HG03135 (cell line): ENCODE measurements around the gene ZNF318.
"Not testable (repeated sequence)": the region's sequence is repeated elsewhere in the genome, so short reads cannot be mapped to it uniquely, and the experiment has no call there.

Experiments used
- ATAC-seq: cut with Tn5 transposase; IDR thresholded peaks from one replicate; pipeline ENCODE4 v1.9.1; 2021; ENCODE audit warnings: mild to moderate bottlenecking, moderate library complexity; ENCODE audit not compliant: unreplicated experiment

The ZNF318 gene

DNA sequence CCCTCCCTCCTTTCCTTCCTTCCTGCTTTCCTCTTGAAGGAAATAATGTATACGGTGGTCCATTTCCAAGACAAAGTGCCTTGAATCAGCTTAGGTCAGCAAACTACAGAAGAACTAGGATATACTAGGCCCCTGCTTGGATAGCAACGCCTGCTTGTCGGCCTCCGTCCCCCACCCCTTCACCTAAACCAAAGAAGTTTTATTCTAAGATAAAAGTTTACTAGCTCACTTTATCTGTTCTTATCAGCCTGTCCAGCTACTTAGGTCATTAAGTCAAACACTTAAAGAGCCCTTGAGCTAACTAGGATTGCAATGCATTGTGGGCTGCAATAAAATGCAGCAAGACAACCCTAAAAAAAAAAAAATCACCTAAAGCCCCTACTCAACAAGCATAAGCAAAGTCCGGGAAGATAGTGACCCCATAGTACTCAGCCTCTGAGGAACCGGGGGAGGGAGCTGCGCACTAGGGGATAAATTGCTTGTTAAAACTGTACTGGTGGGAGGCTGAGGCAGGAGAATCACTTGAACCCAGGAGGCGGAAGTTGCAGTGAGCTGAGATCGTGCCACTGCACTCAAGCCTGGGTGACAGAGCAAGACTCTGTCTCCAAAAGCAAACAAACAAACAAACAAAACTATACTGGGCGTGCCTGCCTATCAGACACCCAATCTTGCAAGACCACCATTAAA lies 21.4 kb upstream of the ZNF318 start:
- ATAC-seq = not testable (repeated sequence)

DNA sequence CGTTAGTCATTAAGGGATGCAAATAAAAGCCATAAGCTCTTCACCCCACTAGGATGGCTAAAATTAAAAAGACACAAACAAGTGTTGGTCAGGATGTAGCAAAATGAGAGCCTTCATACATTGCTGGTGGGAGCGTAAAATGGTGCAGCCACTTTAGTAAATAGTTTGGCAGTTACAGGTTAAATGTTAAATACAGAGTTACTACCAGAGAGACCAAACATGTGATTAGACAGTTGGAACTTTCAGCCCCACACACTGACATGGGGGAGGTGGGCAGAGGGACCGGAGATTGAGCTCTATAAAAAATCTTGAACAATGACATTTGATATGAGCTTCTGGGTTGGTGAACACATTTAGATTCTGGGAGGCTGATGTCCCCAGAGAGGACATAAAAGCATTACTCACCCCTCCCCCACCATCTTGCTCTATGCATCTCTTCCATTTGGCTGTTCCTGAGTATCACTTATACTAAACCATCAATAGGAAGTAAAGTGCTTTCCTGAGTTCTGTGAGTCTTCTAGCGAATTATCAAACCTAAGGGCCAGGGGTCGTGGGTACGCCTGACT lies 20.4 kb upstream of the ZNF318 start:
- ATAC-seq = no peak

DNA sequence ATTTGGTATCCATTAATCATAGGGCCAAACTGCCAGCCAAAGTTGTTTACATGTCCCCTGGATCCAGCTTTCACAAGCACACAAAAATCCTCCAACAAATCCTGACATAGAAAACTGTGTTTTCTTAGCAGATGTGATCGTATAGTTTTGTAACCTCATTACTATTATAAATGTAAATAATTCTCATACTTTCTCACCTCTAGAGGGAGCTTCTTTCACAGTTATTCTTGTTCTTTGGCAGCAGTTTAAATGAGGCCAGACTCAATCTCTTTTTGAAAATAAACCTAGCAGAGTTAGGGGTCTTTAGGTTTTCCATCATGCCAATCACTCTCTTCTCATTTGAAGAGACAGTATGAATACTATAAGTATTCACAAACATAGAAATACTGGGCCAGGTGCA lies 17.0 kb upstream of the ZNF318 start:
- no peak for ATAC-seq

DNA sequence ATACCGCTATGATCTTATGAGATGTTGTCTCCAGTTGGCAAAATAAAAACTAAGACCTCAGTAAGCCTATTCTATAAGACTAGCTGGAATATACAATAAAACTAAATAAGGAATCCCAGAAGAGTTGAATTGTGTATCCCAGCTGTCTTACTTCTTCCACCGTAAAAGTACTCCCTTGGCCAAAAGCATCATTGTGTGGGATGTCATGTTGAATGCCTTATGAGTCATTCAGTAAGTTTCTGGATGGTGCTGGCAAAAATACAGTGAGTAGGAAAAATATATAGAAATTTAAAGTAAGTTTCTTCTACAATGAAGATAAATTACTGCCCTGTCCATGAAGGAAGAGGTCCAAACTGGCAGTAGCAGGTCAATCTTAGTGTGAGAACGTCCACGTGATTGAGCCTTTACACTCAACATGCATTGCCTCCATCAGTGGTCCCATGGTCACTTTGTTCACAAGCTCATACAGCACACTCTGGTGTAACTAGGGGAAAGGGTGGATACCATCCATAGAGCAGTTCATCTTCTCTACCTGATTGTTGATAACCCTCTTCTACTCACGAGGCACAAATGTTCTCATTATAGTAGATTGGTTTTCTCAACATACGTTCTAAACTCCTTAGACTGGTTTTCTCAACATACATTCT lies 13.7 kb upstream of the ZNF318 start:
- ATAC-seq = no peak

DNA sequence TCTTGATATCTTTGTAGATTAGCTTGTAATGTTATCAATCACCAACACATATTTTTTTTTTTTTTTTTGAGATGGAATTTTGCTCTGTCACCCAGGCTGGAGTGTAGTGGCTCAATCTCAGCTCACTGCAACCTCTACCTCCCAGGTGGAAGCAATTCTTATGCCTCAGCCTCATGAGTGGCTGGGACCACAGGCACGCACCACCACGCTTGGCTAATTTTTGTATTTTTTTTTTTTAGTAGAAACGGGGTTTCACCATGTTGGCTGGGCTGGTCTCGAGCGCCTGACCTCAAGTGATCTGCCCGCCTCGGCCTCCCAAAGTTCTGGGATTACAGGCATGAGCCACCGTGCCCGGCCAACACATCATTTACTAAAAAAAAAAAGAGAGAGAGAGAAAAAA lies 11.4 kb upstream of the ZNF318 start:
- ATAC-seq = not testable (repeated sequence)

DNA sequence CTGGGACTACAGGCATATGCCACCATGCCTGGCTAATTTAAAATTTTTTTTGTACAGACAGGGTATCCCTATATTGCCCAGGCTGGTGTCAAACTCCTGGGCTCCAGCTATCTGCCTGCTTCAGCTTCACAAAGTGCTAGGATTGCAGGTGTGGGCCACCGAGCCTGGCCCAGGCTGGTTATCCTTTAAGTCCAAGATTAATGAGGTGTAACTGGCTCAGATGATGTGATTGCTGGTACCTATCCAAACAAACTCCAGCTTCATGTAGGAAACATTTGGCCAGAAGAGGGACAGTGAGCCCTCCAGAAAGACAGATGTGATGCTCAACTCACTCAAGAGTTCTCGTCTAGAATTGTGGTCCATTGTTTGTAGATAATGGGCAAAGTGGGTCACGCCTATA lies 9.2 kb upstream of the ZNF318 start:
- no peak for ATAC-seq

DNA sequence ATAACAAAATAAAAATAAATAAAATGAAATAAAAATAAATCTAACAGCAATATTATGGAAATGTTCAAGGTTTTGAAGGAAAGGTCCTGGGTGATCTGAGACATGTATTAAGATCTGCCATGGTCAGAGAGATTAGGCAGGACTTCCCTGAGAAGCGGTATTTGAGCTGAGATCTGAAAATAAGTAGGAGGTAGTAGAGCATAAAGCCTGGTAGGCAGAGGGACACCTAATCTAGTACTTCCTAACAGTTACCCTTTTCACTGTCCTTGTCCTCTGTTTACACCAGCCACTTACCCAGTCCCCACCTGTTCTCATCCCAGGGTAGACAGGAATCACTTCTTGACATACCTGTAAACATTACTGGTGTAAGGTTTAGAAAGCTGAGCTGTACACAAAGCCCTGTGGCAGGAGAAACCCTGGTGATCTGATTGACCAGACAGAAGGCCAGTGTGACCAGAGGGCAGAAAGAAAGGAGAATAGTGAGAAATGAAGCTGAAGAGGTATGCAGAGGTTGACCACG lies 8.3 kb upstream of the ZNF318 start:
- ATAC-seq = no peak

DNA sequence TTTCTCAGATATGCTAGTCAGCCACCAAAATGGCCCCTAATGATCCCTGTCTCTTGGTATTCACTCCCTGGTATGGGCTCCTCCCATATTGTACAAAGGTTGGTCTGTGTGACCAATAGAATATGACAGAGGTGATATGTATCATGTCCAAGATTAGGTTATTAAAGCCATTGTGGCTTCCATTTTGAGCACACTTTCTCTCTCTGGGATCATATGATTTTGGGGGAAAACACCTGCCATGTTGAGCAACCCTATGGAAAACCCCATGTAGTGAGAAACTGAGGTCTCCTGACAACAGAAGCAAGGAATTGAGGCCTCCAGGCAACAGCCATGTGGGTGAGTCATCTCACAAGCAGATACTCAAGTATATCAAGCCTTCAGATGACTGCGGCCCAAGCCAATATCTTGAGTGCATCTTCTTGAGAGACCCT lies 7.1 kb upstream of the ZNF318 start:
- ATAC-seq = no peak

DNA sequence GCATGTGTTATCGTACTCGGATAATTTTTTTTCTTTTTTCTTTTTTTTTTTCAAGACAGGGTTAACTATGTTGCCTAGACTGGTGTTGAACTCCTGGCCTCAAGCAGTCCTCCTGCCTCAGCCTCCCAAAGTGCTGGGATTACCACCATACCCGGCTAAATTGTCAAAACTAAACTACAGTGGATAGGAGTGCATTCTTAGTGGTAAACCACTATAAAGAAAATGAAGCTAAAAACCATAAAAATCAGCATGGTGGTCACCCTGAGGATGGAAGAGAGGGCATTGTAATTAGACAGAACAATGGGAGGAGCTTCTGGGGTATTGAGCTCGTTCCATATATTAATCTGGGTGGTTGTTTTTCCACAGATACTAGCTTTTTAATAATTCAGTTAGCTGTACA lies 6.2 kb upstream of the ZNF318 start:
- no peak for ATAC-seq

DNA sequence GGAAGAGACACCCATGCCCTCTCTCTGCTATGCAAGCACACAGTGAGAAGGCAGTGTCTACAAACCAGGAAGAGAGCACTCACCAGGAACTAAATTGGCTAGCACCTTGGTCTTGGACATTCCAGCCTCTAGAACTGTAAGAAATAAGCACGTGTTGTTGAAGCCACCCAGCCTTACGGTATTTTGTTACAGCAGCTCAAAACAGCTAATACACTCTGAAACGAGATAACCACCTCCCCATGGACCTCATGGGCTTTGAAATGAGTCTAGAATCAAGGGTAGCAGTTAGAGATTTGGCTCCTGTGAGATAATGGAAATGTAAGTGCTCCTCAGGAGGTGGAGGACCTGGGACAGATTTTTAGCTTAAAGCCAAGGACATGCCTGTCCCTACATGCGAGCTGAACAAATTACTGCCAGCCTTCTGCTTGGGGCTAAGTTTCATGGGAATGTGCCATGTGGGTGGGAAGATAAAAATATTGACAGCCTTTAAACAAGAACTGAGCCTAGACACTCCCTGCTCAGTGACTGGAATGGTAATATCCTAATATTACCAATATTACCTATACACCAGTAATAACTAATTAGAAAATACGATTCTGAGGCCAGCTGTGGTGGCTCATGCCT lies 3.9 kb upstream of the ZNF318 start:
- ATAC-seq = no peak

DNA sequence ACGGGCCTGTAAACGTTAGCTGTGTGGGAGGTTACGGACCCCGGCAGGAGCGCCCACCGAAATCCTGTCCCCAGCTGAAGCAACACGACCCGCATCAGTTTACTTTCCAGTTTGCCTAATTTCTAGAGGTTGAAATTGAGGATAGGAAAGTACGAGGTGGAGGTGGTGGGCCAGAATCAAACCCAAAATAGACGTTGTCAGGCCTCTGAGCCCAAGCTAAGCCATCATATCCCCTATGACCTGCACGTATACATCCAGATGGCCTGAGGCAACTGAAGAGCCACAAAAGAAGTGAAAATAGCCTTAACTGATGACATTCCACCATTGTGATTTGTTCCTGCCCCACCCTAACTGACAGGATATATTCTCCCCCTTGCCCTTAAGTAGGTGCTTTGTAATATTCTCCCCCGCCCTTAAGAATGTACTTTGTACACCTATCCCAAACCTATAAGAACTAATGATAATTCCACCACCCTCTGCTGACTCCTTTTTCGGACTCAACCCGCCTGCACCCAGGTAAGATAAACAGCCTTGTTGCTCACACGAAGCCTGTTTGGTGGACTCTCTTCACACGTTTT lies 645 bp upstream of the ZNF318 start:
- peak; percentile 7 for ATAC-seq

DNA sequence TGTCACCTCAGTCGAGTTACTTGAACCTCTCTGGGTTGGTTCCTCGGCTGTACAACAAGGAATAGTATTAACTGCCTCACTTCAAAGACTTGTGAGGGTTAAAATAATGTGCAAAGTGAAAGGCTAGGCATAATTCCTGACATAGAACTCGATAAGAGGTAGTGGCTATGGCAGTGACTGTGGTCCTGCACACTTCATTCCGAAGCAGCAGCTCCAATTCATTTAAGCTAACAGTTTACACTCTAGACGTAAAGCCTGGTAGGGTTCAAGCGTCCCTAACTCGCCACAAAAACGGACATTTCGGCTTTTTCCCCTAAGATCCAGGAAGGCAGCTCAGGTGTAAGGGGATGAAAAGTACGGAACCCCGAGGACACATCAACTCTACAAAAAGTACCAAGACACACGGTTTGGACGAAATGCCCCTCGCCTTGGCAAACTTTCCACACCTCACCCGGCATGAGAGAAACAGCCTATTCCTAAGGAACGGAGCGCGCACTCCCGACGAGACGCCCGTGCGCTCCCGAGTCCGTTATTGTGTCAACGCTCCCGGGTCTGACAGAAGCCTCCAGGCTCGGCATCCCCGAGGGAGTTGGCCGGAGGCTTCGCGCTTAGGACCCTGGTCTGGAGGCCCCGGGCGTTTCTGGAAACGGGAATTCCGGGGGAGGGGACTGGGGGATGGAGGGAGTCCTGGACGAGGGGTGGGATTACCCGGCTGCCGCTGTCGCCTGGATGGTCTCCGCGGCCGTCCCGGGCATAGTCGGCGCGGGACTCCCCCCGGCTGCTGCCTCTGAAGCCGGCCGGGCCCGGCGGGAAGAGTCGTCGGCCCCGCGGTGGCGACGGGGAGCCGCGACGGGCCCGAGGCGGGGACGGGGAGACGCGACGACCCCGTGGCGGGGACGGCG lies 937 bp downstream of the ZNF318 start:
- no peak for ATAC-seq

DNA sequence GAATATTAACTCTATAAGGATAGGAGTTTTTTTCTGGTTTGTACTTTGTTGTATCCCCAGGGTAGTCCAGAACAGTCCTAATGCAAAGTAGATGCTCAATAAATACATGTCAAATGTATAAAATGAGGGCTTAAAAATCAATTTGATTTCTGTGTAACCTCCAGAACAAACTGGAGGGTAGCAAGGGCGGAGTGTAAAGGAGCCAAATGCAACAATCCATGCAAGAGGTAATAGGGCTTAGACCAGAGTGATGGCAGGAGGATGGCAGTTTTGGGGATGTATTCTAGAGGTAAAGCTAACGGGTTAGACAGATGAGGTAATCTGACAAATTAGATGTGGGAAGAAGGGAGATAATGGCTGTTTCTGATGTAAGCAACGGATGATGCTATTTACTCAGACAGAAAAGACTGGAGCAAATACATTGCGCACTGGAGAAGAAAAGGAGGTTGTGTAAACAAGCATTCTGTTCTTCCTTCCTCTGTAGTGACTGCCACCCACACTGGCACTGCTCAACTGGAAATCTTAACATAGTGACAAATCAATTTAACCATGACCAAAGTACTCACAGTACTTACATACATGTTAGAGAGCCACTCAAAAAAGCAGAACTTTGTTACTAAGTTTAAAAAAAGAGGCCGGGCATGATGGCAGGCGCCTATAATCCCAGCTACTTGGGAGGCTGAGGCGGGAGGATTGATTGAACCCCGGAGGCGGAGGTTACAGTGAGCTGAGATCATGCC lies 2.0 kb downstream of the ZNF318 start:
- no peak for ATAC-seq

DNA sequence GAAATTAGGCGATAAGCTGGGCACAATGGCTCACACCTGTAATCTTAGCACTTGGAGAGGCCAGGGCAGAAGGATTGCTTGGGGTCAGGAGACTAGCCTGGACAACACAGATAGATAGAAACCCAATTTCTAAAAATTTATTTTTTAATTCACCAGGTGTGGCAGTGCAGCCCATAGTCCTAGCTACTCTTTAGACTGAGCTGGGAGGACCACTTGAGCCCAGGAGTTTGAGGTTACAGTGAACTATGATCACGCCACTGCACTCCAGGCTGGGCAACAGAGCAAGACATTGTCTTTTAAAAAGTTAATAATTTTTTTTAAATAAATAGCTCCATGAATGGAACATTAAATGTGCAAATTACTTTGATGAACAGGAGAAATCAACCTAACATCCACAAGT lies 8.2 kb downstream of the ZNF318 start:
- ATAC-seq = no peak

DNA sequence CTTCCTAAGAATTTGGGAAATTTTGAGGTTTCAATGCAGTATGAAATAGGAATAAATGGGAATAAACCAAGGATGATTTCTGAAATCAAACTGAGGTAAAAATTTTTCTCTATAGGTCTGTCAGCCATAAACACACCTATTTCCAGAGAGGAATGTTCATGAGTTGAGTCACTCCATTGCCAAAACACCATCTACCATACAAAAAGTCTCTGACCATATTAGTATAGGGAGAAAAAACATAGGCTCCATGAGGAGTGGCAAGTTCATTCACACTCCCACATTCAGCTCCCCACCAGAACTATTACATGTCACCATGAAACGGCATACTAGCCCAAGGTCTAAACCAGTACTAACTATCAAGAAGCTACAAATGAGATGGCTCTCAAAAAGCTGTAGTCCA lies 9.6 kb downstream of the ZNF318 start:
- ATAC-seq = no peak

DNA sequence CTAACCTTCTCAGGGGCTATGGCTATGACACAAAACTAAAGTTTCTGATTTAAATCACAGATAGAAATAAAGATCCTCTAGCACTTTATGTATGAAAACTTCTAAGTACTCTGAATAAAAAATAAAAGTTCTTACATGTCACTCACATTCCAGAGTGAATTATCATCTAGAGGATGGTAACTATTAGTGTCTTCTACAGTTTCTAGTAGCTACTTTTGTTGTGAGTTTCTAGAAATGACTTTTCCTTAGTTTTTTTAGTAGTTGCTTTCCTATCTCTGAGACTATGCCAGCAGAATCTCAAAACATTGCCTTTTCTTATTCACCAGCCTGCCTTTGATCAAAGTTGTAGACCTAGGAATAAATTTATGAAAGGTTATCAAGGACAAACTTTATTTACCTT lies 10.1 kb downstream of the ZNF318 start:
- ATAC-seq = no peak

DNA sequence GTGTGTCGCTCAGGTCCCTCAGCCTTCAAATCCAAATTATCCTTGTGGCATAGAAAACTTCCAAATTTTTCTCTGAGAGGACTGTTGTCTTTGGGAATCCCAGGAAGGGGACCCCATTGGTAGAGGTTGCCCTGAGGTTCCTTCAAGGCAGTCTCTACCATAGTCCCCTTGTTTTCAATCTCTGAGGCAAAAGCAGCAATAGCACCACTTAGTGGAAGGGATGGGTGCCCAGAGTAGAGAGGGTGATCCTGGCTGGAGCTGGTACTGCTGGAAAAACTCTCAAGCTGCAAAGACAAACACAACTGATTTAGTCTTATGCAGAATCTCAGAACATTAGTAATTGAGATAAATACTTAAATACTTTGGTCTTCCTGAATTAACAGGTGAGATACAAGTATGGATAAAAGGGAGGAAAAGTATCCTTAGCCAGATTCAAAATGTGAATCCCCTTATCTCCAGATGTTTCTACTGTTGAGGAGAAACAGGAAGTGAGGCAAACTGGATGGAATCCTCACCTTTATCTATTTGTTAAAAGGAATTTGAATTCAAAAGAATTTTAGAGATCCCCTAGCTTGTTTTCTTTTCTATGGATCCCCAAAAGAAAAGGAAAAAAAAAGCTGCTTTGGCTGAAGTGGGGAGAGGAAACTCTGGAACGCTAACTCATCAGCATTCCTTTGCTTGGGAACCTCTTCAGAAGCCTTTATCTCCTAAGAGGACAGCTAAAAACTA lies 13.4 kb downstream of the ZNF318 start:
- ATAC-seq = no peak

DNA sequence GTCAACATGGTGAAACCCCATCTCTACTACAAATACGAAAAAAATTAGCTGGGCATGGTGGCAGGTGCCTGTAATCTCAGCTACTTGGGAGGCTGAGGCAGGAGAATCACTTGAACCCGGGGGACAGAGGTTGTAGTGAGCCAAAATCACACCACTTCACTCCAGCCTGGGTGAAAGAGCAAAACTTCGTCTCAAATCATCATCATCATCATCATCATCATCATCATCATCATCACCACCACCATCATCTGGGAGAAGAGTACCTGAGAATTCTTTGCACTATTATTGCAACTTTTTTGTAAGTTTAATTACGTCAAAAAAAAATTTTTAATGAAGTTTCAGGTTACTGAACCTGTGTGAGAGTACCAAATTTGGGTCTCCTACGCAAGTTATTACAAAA lies 17.5 kb downstream of the ZNF318 start:
- not testable (repeated sequence) for ATAC-seq

DNA sequence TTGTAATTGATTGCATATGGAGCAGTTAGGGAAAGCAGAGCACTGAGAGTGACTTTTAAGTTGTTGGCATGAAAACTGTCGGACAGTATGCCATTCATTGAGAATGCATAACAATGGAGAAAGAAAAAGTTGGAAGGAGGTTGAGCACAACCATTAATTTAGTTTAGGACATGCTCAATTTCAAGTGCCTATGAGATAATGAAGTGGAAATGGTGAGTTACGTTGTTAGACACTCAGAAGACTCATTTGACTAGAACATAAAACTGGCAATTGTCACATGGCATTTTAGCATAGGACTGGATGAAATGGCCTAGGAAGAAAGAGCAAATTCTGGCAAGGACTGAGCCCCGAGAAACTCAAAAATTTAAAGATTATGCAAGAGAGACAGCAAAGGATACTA lies 22.0 kb downstream of the ZNF318 start:
- no peak for ATAC-seq
